ENCODE measurements around the gene ZC2HC1B. TPM values are rescaled to one million over a fixed set of nuclear protein-coding genes. Genes with fewer than 3 reads are reported as not detected.

The ZC2HC1B gene
- total RNA-seq, 1 experiment from 2014 or later = not detected

GRCh38 chr6:143934867-143935266 lies 70.6 kb downstream of the ZC2HC1B start:
- no peaks in the 10 kb centered on the region for H3K36me3 Mint-ChIP-seq (ENCODE audit: insufficient read depth, unreplicated experiment)
- H3K27ac Mint-ChIP-seq (ENCODE audit: unreplicated experiment) = no peak overlapping the region
- ChIA-PET CTCF (no interaction called here), POLR2A (no interaction called here)
- intact Hi-C loops (cut with micrococcal nuclease; ENCODE audit: unreplicated experiment) = no loop called here
- Histone ChIP-seq H3K4me3 (ENCODE audit: low read depth, low read length) (no peak overlapping the region), H3K36me3 (ENCODE audit: control insufficient read depth, insufficient read depth, low read length) (no peaks in the 10 kb centered on the region), H3K4me1 (no peaks in the 10 kb centered on the region), H3K9me3 (no peaks in the 10 kb centered on the region), H3K27me3 (replicated peaks; ENCODE audit: control insufficient read depth, insufficient read depth, low read length) (no peaks in the 10 kb centered on the region)
- peaks cover 10% of the 10 kb centered on the region for H3K27me3 Mint-ChIP-seq (ENCODE audit: insufficient read depth, unreplicated experiment)
- no peak for TF ChIP-seq CTCF (IDR thresholded peaks at IDR 0.05; ENCODE audit: insufficient read depth in 1 of 2, low read depth in 1 of 2, low read length in 1 of 2, severe bottlenecking in 1 of 2, unreplicated experiment in 1 of 2)
- no peaks in the 10 kb centered on the region for H3K4me1 Mint-ChIP-seq (ENCODE audit: low read depth, unreplicated experiment)
- no peak overlapping the region for H3K4me3 Mint-ChIP-seq (ENCODE audit: unreplicated experiment)
- H3K9me3 Mint-ChIP-seq (ENCODE audit: unreplicated experiment) = no peaks in the 10 kb centered on the region
- DNase-seq = no peak
- no TSS peak for BruUV-seq (replicated peaks)

- Mint-ChIP-seq H3K9me3 (ENCODE audit: unreplicated experiment) (no peaks in the 10 kb centered on the region), H3K27me3 (ENCODE audit: insufficient read depth, unreplicated experiment) (peaks cover 3% of the 10 kb centered on the region), H3K4me1 (ENCODE audit: low read depth, unreplicated experiment) (no peaks in the 10 kb centered on the region), H3K4me3 (ENCODE audit: unreplicated experiment) (no peak overlapping the region), H3K36me3 (ENCODE audit: insufficient read depth, unreplicated experiment) (no peaks in the 10 kb centered on the region), H3K27ac (ENCODE audit: unreplicated experiment) (no peak overlapping the region)
- Histone ChIP-seq H3K9me3 (no peaks in the 10 kb centered on the region), H3K4me1 (no peaks in the 10 kb centered on the region), H3K36me3 (ENCODE audit: control insufficient read depth, insufficient read depth, low read length) (no peaks in the 10 kb centered on the region), H3K4me3 (ENCODE audit: low read depth, low read length) (no peak overlapping the region), H3K27me3 (replicated peaks; ENCODE audit: control insufficient read depth, insufficient read depth, low read length) (no peaks in the 10 kb centered on the region)
- DNase-seq = no peak
- CTCF ChIA-PET = no interaction called here
- TF ChIP-seq CTCF (IDR thresholded peaks at IDR 0.05; ENCODE audit: insufficient read depth in 1 of 2, low read depth in 1 of 2, low read length in 1 of 2, severe bottlenecking in 1 of 2, unreplicated experiment in 1 of 2) = no peak
- POLR2A ChIA-PET = no interaction called here
- no TSS peak for BruUV-seq (replicated peaks)
- intact Hi-C loops (cut with micrococcal nuclease; ENCODE audit: unreplicated experiment) = no loop called here
These were observed 72.1 kb downstream of the ZC2HC1B start for GRCh38 chr6:143936347-143936746.

- Mint-ChIP-seq H3K9me3 (ENCODE audit: unreplicated experiment) (no peaks in the 10 kb centered on the region), H3K36me3 (ENCODE audit: insufficient read depth, unreplicated experiment) (no peaks in the 10 kb centered on the region), H3K4me1 (ENCODE audit: low read depth, unreplicated experiment) (no peaks in the 10 kb centered on the region), H3K4me3 (ENCODE audit: unreplicated experiment) (no peak overlapping the region), H3K27me3 (ENCODE audit: insufficient read depth, unreplicated experiment) (peaks cover 3% of the 10 kb centered on the region), H3K27ac (ENCODE audit: unreplicated experiment) (no peak overlapping the region)
- Histone ChIP-seq H3K4me3 (ENCODE audit: low read depth, low read length) (no peak overlapping the region), H3K27me3 (replicated peaks; ENCODE audit: control insufficient read depth, insufficient read depth, low read length) (no peaks in the 10 kb centered on the region), H3K9me3 (no peaks in the 10 kb centered on the region), H3K4me1 (no peaks in the 10 kb centered on the region), H3K36me3 (ENCODE audit: control insufficient read depth, insufficient read depth, low read length) (no peaks in the 10 kb centered on the region)
- intact Hi-C loops (cut with micrococcal nuclease; ENCODE audit: unreplicated experiment) = no loop called here
- ChIA-PET CTCF (no interaction called here), POLR2A (no interaction called here)
- no peak for DNase-seq
- no peak for TF ChIP-seq CTCF (IDR thresholded peaks at IDR 0.05; ENCODE audit: insufficient read depth in 1 of 2, low read depth in 1 of 2, low read length in 1 of 2, severe bottlenecking in 1 of 2, unreplicated experiment in 1 of 2)
- no TSS peak for BruUV-seq (replicated peaks)
These were observed 72.7 kb downstream of the ZC2HC1B start for GRCh38 chr6:143936778-143937667.

Measured in Caco-2 (cell line).